Neural cell (in vitro differentiated cells): ENCODE measurements around the gene PARP8.

Experiments used
- CTCF ChIP-seq: fragments of 450-650 bp; IDR thresholded peaks from 2 replicates; pipeline ENCODE4 v1.5.1; 2014; ENCODE audit warnings: antibody characterized with exemption, mild to moderate bottlenecking, moderate library complexity; ENCODE audit not compliant: poor library complexity, severe bottlenecking
- EP300 ChIP-seq: fragments of 450-650 bp; conservative IDR thresholded peaks from 2 replicates; pipeline ENCODE4 v1.6.1; 2014; ENCODE audit warnings: antibody characterized with exemption, mild to moderate bottlenecking, moderate library complexity; ENCODE audit not compliant: poor library complexity, severe bottlenecking

- no peak for TF ChIP-seq EP300
- TF ChIP-seq CTCF, result no peak
Measured at GRCh38 chr5:50889790-50890189, 223.4 kb downstream of the PARP8 start.
